Inflammatory macrophage treated with lipopolysaccharide for 4 hours (primary cell): ENCODE data around the gene SRP68.
A peak's percentile ranks its signal among the peaks of the same experiment; 100 is the strongest.

Source experiments
- DNase-seq: peaks from one replicate; pipeline ENCODE4 v3.0.0-alpha.2; 2020

SRP68 gene

DNA sequence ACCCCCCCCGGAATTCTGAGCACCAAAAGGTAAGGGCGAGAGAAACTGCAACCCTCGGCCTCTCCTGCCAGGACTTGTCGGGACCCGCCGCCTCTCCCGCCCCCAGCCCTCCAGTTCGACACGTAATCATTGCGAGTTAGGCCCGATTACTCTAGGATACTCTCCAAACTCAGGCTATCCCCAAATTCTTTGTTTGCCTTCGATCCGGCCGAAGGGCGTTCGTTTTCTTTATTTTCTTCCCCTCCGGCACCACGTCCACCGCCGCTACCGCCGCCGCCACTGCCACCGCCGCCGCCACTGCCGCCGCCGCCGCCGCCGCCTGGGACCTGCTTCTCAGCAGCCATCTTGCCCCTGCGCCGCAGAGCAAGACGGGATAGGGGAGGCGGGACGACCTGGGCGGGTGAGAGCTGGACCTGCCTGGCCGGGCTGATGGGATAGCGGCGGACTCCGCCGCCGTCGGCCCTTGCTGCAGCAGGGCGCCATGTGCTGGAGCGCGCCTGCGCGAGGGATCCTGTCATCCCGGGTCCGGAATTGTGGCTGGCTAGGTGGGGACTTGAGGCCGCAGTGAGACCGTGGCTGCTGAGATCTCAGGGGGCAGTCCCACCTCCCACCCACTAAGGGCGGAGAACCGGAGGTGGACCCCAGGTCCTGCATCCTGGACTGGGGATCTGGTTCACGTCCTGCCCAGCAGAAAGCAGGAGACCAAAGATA, at the start of gene SRP68:
Gene SRP68 (minus strand): TSS at position 370 of the 711 bp plus-strand sequence. CDS start 26 bp downstream, at position 344.
- DNase-seq, result peak; percentile 94

- no peak for DNase-seq
These were observed 49.7 kb upstream of the SRP68 start for GRCh38 chr17:76121932-76122430.

GRCh38 chr17:76120658-76121008, 48.3 kb upstream of the SRP68 start:
- DNase-seq, result no peak

GRCh38 chr17:76119409-76120371, 47.4 kb upstream of the SRP68 start:
- DNase-seq, result no peak

GRCh38 chr17:76115138-76115754, 42.9 kb upstream of the SRP68 start:
- DNase-seq, result no peak

GRCh38 chr17:76111956-76112355, 39.6 kb upstream of the SRP68 start:
- DNase-seq, result no peak

DNA sequence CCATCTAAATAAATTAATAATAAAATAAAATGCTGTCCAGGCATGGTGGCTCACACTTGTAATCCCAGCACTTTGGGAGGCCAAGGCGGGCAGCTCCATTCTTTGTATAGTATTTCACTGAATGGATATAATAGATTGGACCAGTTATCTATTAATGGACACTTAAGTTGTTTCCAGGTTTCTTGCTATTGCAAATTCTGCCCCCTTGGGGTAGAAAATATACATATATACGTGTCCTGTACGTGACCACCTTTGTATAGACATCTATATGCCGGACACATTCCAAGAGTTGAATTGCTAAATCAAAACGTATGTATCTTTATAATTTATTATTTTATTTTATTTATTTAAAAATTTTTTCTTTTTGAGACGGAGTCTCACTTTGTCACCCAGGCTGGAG, 35.2 kb upstream of the SRP68 start:
- peak; percentile 27 for DNase-seq

GRCh38 chr17:76106703-76107102, 34.4 kb upstream of the SRP68 start:
- DNase-seq, result no peak

DNA sequence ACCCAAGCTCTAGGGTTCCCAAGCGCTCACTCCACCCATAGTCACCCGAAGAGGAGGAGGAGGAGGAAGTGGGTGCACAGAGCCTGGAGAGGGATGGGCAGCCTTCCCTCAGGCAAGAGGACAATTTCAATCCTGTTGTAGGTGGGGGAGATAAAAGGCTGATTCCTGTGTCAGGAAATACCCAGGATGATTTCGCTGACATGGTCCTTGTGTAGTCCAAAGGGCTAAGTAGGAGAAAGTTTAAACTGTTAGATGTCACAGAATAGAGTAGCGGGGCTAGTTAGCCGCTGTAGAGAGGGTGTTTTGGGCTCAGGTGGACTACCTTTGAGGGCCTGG, 32.5 kb upstream of the SRP68 start:
- DNase-seq, result no peak

- peak; percentile 16 for DNase-seq
These were observed 32.0 kb upstream of the SRP68 start for GRCh38 chr17:76104140-76104895.

DNA sequence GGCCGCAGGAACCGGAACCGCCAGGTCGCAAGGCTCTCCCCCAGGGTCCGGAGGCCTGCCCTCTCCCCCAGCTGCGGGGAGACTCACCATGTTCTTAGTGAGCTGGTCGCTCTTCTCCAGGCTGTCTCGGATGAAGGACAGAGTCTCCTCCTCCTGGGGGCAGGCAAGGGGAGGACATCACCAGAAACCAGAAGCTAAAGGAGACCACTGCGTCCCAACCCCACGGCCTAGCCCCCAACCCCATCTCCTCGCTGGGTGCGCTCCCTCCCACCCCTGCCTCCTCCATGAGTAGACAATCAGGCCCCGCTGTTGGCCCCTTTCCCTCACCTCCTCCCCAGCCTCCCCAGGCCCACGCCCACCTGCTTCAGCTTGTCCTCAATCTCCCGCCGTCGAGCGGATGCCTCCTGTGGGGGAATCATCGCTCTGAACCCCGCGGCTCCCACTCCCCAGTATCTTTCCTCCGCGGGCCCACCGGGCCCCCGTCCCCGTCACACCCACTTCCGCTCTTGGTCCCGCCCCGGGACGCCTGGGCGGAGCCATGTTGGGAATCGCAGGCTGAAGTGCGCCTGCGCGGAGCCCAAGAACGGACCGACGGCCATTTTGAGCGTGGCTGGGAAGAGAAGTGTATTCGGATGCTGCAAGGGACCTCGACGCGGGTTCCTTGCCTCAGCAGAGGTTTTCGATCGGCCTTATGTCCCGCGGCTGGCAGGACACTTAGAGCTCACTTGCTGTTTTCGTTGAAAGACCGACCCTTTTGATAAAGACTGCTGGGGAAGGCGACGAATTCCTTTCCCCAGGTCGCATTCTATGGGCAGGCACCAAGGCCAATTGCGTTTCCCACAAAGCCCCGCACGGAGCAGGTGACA, 31.2 kb upstream of the SRP68 start, which contains the start of gene EXOC7:
Gene EXOC7 (minus strand): TSS at position 514 of the 866 bp plus-strand sequence. CDS start 95 bp downstream, at position 419.
- peak; percentile 94 for DNase-seq

DNA sequence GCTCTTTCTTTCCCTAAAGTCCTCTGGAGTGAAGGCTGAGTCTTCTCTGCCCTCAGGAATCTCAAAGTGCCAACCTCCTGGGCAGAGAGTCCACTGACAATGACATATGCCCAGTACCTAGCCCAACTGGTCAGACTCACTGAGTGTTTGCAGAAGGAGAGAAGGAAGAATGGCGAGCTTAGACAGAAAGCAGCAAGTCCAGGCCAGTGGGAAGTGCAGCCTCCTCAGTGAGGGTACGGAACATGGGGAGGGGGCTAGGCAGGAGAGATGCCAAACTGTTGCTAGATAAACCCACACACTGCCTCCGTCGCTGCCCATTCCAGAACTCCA, 30.6 kb upstream of the SRP68 start:
- no peak for DNase-seq

- DNase-seq, result no peak
These were observed 25.5 kb upstream of the SRP68 start for GRCh38 chr17:76097716-76098295.

DNA sequence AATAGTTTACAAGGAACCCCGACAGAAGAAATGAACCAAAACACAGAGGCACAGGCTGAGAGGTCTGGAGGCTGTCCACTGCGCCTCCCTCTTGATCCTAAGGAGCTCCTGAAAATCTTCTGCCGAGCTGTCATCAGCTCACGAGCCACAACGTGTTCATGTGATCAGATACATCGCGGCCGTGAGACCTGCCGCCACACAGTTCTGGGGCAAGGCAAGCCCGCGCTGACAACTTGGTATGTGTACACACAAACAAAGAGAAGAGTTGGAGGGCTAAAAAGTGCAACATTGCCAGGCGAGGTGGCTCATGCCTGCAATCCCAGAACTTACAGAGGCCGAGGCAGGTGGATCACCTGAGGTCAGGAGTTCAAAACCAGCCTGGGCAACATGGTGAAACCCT, 23.6 kb upstream of the SRP68 start:
- no peak for DNase-seq

DNA sequence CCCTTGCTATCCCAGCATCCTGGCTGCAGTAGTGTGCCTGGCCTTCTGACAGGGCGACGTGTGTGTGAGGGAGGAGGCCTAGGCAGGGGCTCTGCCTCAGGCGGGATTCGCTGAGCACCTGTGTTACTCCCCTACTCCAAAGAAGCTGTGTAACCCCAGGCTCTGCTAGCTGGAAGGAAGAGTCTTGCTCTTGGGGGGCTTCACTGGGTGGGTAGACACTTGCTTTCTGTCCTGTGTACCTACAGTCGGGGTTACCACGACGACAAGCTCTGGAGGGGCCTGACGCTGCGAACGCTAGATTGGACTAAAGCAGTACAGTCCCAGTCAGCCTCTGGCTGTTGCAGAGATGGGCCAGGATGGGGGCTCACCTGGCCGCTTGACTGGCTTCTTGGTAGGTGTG, 21.7 kb upstream of the SRP68 start:
- no peak for DNase-seq

DNA sequence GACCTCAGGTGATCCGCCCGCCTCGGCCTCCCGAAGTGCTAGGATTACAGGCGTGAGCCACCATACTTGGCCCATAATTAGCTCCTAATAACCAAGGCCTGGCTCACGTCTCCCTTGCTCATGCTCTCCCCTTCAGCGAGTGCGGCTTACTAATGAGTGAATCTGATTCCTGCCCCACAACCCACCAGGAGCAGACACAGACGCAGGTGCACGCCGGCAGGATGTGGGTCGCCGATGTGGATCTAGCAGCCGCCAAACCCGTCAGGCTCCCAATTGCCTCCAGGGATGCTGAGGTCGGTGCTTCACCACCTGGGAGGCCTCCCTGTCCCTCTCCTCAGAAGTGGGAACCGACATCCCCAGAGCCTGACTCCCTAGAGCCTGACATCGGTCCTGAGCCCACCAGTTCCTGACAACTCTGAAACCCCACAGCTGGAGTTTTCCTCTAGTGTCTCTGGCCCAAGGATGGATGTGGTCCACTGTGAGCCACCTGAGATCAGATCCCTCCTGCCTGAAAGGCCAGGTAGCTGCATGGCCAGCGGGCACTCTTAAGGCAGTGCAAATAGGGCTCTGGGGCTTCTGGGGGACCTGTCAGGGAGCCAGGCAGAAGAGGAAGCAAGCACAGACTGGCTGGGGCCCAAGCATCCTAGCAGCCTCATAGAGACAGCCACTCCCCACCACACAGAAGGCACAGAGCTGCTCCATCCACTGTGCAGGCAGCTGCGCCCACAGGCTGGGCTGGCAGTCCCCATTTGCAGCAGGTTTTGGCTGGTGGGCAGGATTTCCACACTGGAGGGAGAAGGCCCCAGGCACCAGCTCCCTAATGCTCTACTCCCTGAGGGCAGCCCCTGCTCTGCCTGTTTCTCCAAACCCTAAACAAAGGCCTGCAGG, 20.5 kb upstream of the SRP68 start:
- DNase-seq, result no peak

- no peak for DNase-seq
These were observed 19.4 kb upstream of the SRP68 start for GRCh38 chr17:76091526-76092286.

GRCh38 chr17:76090517-76091129, 18.3 kb upstream of the SRP68 start:
- DNase-seq, result no peak
